Renal cortex interstitium (tissue), 11 donors: Measurements from ENCODE around the gene RASAL1. TPM values are rescaled to one million over a fixed set of nuclear protein-coding genes. Genes with fewer than 3 reads are reported as not detected.
A peak's percentile ranks its signal among the peaks of the same experiment; 100 is the strongest.

ENCODE experiments used
- DNase-seq, 11 donors: peaks; one replicate each; pipeline ENCODE4 v3.0.0-alpha.2; 2013; ENCODE audit warnings: low read depth in 9 of 11, low spot score in 4 of 11; ENCODE audit errors: extremely low read depth in 1 of 11
- polyA plus RNA-seq, 3 donors: library from polyadenylated mRNA; unstranded; fragments of 120-200 nt; gene quantifications; one replicate each; pipeline ENCODE4 v1.2.1, GENCODE V29; 2013; ENCODE audit not compliant: insufficient read length in 3 of 3

RASAL1 gene
- polyA plus RNA-seq, 3 donors: 6.3 to 27.3 (median 8.2) TPM

- no peak for DNase-seq
These were observed 83.2 kb downstream of the RASAL1 start for GRCh38 chr12:113052326-113052725.

DNA sequence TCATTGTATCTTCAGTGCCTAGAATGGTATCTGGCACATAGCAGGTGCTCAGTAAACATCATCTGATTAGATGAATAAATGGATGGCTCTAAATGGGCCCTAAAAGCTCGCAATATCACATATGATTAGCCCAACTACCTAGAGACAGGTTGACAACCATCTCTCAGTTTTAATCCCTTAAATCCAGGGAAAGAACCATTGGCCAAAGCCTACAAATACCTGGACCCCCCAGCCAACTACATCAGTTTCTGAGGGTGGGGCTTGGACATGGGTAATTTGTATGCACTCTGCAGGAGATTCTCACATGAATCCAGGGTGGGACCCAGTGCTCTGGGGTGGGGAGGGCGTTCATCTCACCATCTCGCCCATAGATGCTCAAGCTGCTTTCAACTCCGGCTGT is 83.8 kb downstream of the RASAL1 start:
- DNase-seq: no peak

DNA sequence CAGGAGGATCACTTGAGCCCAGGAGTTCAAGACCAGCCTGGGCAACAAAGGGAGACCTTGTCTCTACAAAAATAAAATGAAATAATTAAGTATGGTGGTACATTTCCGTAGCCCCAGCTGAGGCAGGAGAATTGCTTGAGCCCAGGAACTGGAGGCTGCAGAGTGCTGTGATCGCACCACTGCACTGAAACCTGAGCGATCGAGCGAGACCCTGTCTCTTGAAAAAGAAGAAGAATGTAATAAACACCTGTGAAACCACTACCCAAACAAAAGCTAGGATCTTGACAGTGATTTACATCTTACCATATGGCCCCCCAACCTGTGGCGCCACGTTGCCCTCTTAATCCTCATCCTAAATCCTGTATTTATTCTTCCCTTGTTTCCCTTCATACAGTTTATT is 84.8 kb downstream of the RASAL1 start:
- DNase-seq: no peak

DNA sequence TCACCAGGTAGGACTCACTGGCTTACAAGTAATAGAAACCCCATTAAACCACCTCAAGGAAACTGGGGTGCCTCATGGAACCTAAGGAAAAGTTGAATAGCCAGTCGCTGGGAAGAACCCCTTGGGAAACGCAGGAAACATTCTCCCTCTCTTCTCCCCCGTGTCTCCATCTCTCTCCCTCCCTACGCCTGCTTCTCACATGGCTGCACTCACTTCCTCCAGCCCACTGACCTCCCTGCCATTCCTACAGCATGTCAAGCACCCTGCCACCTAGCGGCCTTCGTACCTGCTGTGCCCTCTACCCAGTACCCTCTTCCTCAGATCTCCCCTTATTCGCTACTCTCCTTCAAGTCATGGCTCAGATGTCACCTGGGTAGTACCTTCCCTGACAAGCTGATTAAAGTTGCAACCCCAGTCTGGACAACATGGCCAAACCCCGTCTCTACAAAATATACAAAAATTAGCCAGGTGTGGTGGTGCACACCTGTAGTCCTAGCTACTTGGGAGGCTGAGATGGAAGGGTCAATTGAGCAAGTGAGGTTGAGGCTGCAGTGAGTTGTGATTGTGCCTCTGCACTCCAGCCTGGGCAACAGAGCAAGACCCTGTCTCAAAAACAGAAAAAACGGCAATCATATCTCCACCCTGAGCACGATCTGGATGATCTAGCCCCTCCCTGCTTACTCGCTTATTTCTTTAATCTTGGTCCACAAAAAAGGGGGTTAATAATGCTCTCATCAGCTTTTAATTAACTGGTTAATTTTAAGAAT is 85.4 kb downstream of the RASAL1 start:
- peak in 5 of 11 donors; percentile 52 to 77 (median 66) for DNase-seq

Other genes with a start within 250 kb of the RASAL1 start
- 10 to 100 TPM; 11.9 to 14.0 (median 13.5) TPM for gene OAS1, start 228.8 kb downstream of the RASAL1 start, polyA plus RNA-seq
- 10 to 100 TPM in 1 of 3 donors, 1 to 10 TPM in 2; 7.2 to 10.4 (median 9.9) TPM for gene OAS3, start 197.3 kb downstream of the RASAL1 start, polyA plus RNA-seq
- 1 to 10 TPM; 5.9 to 7.0 (median 6.6) TPM for gene OAS2, start 157.2 kb downstream of the RASAL1 start, polyA plus RNA-seq
- 10 to 100 TPM; 11.5 to 15.2 (median 13.1) TPM for gene DTX1, start 79.0 kb downstream of the RASAL1 start, polyA plus RNA-seq
- 1 to 10 TPM in 2 of 3 donors, under 1 TPM in 1; 0.98 to 3.1 (median 1.2) TPM for gene CFAP73, start 14.0 kb upstream of the RASAL1 start, polyA plus RNA-seq
- 10 to 100 TPM; 63.6 to 91.1 (median 76.9) TPM for gene DDX54, start 49.7 kb upstream of the RASAL1 start, polyA plus RNA-seq
- 10 to 100 TPM; 13.4 to 19.4 (median 14.8) TPM for gene RITA1, start 50.0 kb upstream of the RASAL1 start, polyA plus RNA-seq
- 10 to 100 TPM; 31.2 to 50.5 (median 34.4) TPM for gene TPCN1, start 85.7 kb upstream of the RASAL1 start, polyA plus RNA-seq
- gene SLC8B1, start 199.3 kb upstream of the RASAL1 start, polyA plus RNA-seq: 10 to 100 TPM; 12.4 to 15.6 (median 14.0) TPM
- gene PLBD2, start 222.8 kb upstream of the RASAL1 start, polyA plus RNA-seq: 10 to 100 TPM; 15.5 to 19.3 (median 18.6) TPM